Gastrocnemius medialis (tissue), 4 donors: ENCODE results near the gene NEDD4L. TPM values are rescaled to one million over a fixed set of nuclear protein-coding genes. Genes with fewer than 3 reads are reported as not detected.

Source experiments
- ATAC-seq, 2 donors: fragments of 150-250 bp; one replicate each; pipeline ENCODE4 v1.9.1; 2016
- DNase-seq, 2 donors: peaks; one replicate each; pipeline ENCODE4 v3.0.0-alpha.2; 2019
- H3K27ac ChIP-seq, 4 donors: fragments of 200-600 bp; sonication (generic); 1 replicate in 1 of 4; 2 replicates in 3 of 4; pipeline ENCODE4 v1.5.1; 2016 to 2018; ENCODE audit warnings: mild to moderate bottlenecking in 2 of 4, moderate library complexity in 1 of 4
- H3K27me3 ChIP-seq, 3 donors: fragments of 200-600 bp; sonication (generic) in 2 of 3; 1 replicate in 1 of 3; 2 replicates in 2 of 3; pipeline versions ENCODE4 v1.5.1 to v1.6.0; 2016 to 2019; ENCODE audit warnings: mild to moderate bottlenecking in 1 of 3, moderate library complexity in 1 of 3
- H3K36me3 ChIP-seq, 2 donors: fragments of 200-600 bp; sonication (generic) in 1 of 2; one replicate each; pipeline ENCODE4 v1.5.1; 2017 to 2018
- H3K4me1 ChIP-seq, 2 donors: fragments of 200-600 bp; sonication (generic) in 1 of 2; one replicate each; pipeline ENCODE4 v1.5.1; 2016 to 2017; ENCODE audit warnings: mild to moderate bottlenecking in 2 of 2
- H3K4me3 ChIP-seq, 4 donors: fragments of 200-600 bp; sonication (generic) in 3 of 4; 1 replicate in 1 of 4; 2 replicates in 3 of 4; pipeline ENCODE4 v1.5.1; 2016 to 2019; ENCODE audit warnings: mild to moderate bottlenecking in 2 of 4
- H3K9me3 ChIP-seq, 3 donors: fragments of 200-600 bp; sonication (generic) in 2 of 3; 1 replicate in 1 of 3; 2 replicates in 2 of 3; pipeline ENCODE4 v1.5.1; 2016 to 2019
- CTCF ChIP-seq, 5 experiments: fragments of 450-650 bp in 3 of 5; fragments of 200-600 bp in 2 of 5; sonication (generic) in 2 of 5; IDR thresholded peaks in 4 of 5; conservative IDR thresholded peaks in 1 of 5; 1 replicate in 4 of 5; 2 replicates in 1 of 5; pipeline ENCODE4 v1.5.1; 2016 to 2019; ENCODE audit warnings: antibody characterized with exemption in 5 of 5, mild to moderate bottlenecking in 3 of 5, moderate library complexity in 3 of 5
- POLR2A ChIP-seq, 2 donors: fragments of 450-650 bp; IDR thresholded peaks; one replicate each; pipeline ENCODE4 v1.6.1; 2017; ENCODE audit warnings: antibody characterized with exemption in 2 of 2, mild to moderate bottlenecking in 2 of 2, moderate library complexity in 2 of 2
- in situ Hi-C, 4 donors: fragments of 200-750 bp; cut with MboI; loops; one replicate each; pipeline versions ENCODE4 v1.15.0 to v1.8.0; 2017; ENCODE audit warnings: low sequenced_read_pairs in 4 of 4
- intact Hi-C: fragments of 100-400 bp; cut with DNase I; formaldehyde crosslinking; loops from one replicate; pipeline ENCODE4 v1.15.1; 2023; ENCODE audit warnings: low total_unique reads
- total RNA-seq, 4 donors: library from RNA; depleted of rRNA; stranded (reverse); fragments of >200 nt; gene quantifications; one replicate each; pipeline versions ENCODE4 v1.1.0 to v1.2.3, GENCODE V29; 2016

NEDD4L gene
- total RNA-seq, 4 donors from 2014 or later = 27.4 to 81.5 (median 51.5) TPM

- Histone ChIP-seq H3K4me3 (no peak overlapping the region), H3K27ac (no peak overlapping the region), H3K27me3 (no peaks in the 10 kb centered on the region), H3K4me1 (peaks cover 7% of the 10 kb centered on the region in 2 donors), H3K36me3 (no peaks in the 10 kb centered on the region), H3K9me3 (no peaks in the 10 kb centered on the region)
- TF ChIP-seq POLR2A (IDR thresholded peaks at IDR 0.05) = no peak
- TF ChIP-seq CTCF (IDR thresholded peaks at IDR 0.05 in 4 of 5, conservative IDR thresholded peaks at IDR 0.05 in 1 of 5) = no peak
- DNase-seq (no peak), ATAC-seq (no peak)
- intact Hi-C loops = loop anchor here (5.0 kb wide), 1 partner anchor 36 kb away; no protein-coding TSS in a partner anchor
- in situ Hi-C loops = no loop called here
These were observed 184.7 kb downstream of the NEDD4L start for GRCh38 chr18:58228762-58229161.

GRCh38 chr18:58229162-58229561, 185.1 kb downstream of the NEDD4L start:
- Histone ChIP-seq H3K4me3 (no peak overlapping the region), H3K36me3 (no peaks in the 10 kb centered on the region), H3K27ac (no peak overlapping the region), H3K4me1 (peaks cover 4 to 5% of the 10 kb centered on the region in 2 donors), H3K9me3 (no peaks in the 10 kb centered on the region), H3K27me3 (no peaks in the 10 kb centered on the region)
- ATAC-seq (no peak), DNase-seq (no peak)
- TF ChIP-seq POLR2A (IDR thresholded peaks at IDR 0.05) (no peak), CTCF (IDR thresholded peaks at IDR 0.05 in 4 of 5, conservative IDR thresholded peaks at IDR 0.05 in 1 of 5) (no peak)
- intact Hi-C loops = loop anchor here (5.0 kb wide), 1 partner anchor 37 kb away; no protein-coding TSS in a partner anchor
- in situ Hi-C loops = no loop called here

GRCh38 chr18:58230438-58231179, 186.6 kb downstream of the NEDD4L start:
- H3K27ac ChIP-seq = no peak overlapping the region
- no peak for TF ChIP-seq POLR2A (IDR thresholded peaks at IDR 0.05)
- TF ChIP-seq CTCF (IDR thresholded peaks at IDR 0.05 in 4 of 5, conservative IDR thresholded peaks at IDR 0.05 in 1 of 5) = no peak
- no peaks in the 10 kb centered on the region for H3K36me3 ChIP-seq
- in situ Hi-C loops (no loop called here), intact Hi-C loops (no loop called here)
- no peaks in the 10 kb centered on the region for H3K27me3 ChIP-seq
- ATAC-seq = no peak
- no peaks in the 10 kb centered on the region for H3K4me1 ChIP-seq
- H3K9me3 ChIP-seq = no peaks in the 10 kb centered on the region
- DNase-seq = no peak
- no peak overlapping the region for H3K4me3 ChIP-seq

GRCh38 chr18:58231930-58232329, 187.9 kb downstream of the NEDD4L start:
- intact Hi-C loops (no loop called here), in situ Hi-C loops (no loop called here)
- no peaks in the 10 kb centered on the region for H3K36me3 ChIP-seq
- TF ChIP-seq POLR2A (IDR thresholded peaks at IDR 0.05) (no peak), CTCF (IDR thresholded peaks at IDR 0.05 in 4 of 5, conservative IDR thresholded peaks at IDR 0.05 in 1 of 5) (peak in 2 of 5 experiments; percentile 38 to 42)
- DNase-seq = no peak
- H3K4me3 ChIP-seq = no peak overlapping the region
- H3K27ac ChIP-seq = peak overlapping the region in 1 of 4 donors; percentile 11
- peak; percentile 89 to 92 for ATAC-seq
- H3K4me1 ChIP-seq = no peaks in the 10 kb centered on the region
- no peaks in the 10 kb centered on the region for H3K9me3 ChIP-seq
- H3K27me3 ChIP-seq = no peaks in the 10 kb centered on the region
